ENCODE results near the gene RNF8.
A peak's percentile ranks its signal among the peaks of the same experiment; 100 is the strongest.

The RNF8 gene

GRCh38 chr6:37347670-37348111, 6.1 kb upstream of the RNF8 start:
- H3K4me3 ChIP-seq (ENCODE audit: low read depth, low read length): no peak overlapping the region
- TF ChIP-seq CTCF (IDR thresholded peaks at IDR 0.05; ENCODE audit: control insufficient read depth, extremely low read depth, insufficient read depth): no peak
- DNase-seq (ENCODE audit: low read depth): no peak

- no peak for TF ChIP-seq CTCF (IDR thresholded peaks at IDR 0.05; ENCODE audit: control insufficient read depth, extremely low read depth, insufficient read depth)
- no peak overlapping the region for H3K4me3 ChIP-seq (ENCODE audit: low read depth, low read length)
- DNase-seq (ENCODE audit: low read depth): no peak
Measured at GRCh38 chr6:37351027-37351426, 2.8 kb upstream of the RNF8 start.

- TF ChIP-seq CTCF (IDR thresholded peaks at IDR 0.05; ENCODE audit: control insufficient read depth, extremely low read depth, insufficient read depth): no peak
- no peak for DNase-seq (ENCODE audit: low read depth)
Measured at GRCh38 chr6:37352384-37352783, 1.4 kb upstream of the RNF8 start.

GRCh38 chr6:37354526-37355384, 972 bp downstream of the RNF8 start:
- no peak for DNase-seq (ENCODE audit: low read depth)

More at GRCh38 chr6:37352384-37352783, 1.4 kb upstream of the RNF8 start:
- no peak overlapping the region for H3K4me3 ChIP-seq (ENCODE audit: low read depth, low read length)

GRCh38 chr6:37357288-37357687, 3.5 kb downstream of the RNF8 start:
- H3K4me3 ChIP-seq (ENCODE audit: low read depth, low read length): no peak overlapping the region
- TF ChIP-seq CTCF (IDR thresholded peaks at IDR 0.05; ENCODE audit: control insufficient read depth, extremely low read depth, insufficient read depth): no peak
- DNase-seq (ENCODE audit: low read depth): no peak

More at GRCh38 chr6:37354526-37355384, 972 bp downstream of the RNF8 start:
- no peak for TF ChIP-seq CTCF (IDR thresholded peaks at IDR 0.05; ENCODE audit: control insufficient read depth, extremely low read depth, insufficient read depth)
- peak overlapping the region; percentile 73 for H3K4me3 ChIP-seq (ENCODE audit: low read depth, low read length)

- H3K4me3 ChIP-seq (ENCODE audit: low read depth, low read length): no peak overlapping the region
- no peak for DNase-seq (ENCODE audit: low read depth)
- TF ChIP-seq CTCF (IDR thresholded peaks at IDR 0.05; ENCODE audit: control insufficient read depth, extremely low read depth, insufficient read depth): no peak
Measured at GRCh38 chr6:37357860-37358259, 4.1 kb downstream of the RNF8 start.
